HG03521 (cell line): ENCODE results near the gene TBC1D9B.

ENCODE experiments used
- ATAC-seq: cut with Tn5 transposase; IDR thresholded peaks from one replicate; pipeline ENCODE4 v1.9.1; 2021; ENCODE audit warnings: mild to moderate bottlenecking, moderate library complexity; ENCODE audit not compliant: unreplicated experiment

The TBC1D9B gene

GRCh38 chr5:179907556-179908324, at the start of gene TBC1D9B:
TSS of gene TBC1D9B (minus strand) at chr5:179907897. CDS start at chr5:179907821, 76 bp downstream.
- peak; percentile 93 for ATAC-seq

- no peak for ATAC-seq
These were observed 47.9 kb upstream of the TBC1D9B start for GRCh38 chr5:179955630-179956029.

DNA sequence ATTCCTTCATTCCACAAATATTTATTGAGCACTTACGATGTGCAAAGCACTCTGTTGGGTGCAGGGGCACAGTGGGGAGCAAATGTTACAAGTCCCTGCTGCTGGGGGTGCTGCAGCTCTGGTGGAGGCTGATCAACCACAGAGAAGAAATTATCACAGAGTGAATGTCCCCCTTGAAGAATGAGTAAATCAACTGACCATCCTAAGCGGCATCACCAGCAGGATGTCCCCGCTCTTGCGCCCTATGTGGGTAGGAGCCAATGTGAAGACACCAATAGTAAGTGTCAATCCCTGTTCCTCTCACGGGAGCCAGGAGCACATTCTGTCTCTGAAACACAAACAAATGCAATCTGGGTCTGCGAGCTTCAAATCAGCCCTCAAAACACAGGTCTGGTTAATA, 47.4 kb upstream of the TBC1D9B start:
- no peak for ATAC-seq

GRCh38 chr5:179954434-179954833, 46.7 kb upstream of the TBC1D9B start:
- ATAC-seq = no peak

GRCh38 chr5:179953987-179954386, 46.3 kb upstream of the TBC1D9B start:
- ATAC-seq = no peak

- no peak for ATAC-seq
These were observed 29.4 kb upstream of the TBC1D9B start for GRCh38 chr5:179936976-179937681.

- no peak for ATAC-seq
These were observed 23.2 kb upstream of the TBC1D9B start for GRCh38 chr5:179930788-179931473.

DNA sequence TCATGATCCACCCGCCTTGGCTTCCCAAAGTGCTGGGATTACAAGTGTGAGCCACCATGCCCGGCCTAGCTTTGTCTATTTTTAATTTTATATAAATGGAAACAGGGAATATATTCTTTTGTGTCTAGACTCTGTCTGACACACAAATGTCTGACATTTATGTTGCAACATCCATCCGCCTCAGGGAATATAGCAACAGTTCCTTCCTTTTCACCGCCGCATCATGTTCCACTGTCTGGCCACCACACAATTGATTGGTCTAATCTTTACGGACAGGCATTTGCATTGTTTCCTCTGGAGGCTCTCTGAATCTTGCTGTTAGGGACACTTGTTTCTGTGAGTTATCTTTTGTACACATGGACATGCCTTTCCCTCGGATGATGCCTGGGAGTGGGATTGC, 20.1 kb upstream of the TBC1D9B start:
- no peak for ATAC-seq

DNA sequence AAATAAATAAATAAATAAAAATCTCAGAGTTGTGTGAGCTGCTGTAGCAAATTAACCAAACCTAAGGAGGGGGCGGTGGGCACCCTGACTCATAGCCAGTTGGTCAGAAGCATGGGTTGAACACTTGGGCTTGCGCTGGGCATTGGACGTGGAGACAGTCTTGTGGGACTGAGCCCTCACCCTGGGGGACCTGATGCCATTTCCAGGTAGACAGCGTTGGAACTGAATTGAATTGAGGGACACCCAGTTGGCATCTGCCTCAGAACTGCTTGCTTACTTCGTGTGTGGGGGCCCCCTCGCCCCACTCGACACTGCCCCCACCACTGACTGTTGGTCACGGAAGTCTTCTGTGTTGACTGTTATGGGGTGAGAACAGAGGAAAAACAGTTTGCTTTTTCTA, 19.0 kb upstream of the TBC1D9B start:
- ATAC-seq = no peak

- no peak for ATAC-seq
These were observed 15.7 kb upstream of the TBC1D9B start for GRCh38 chr5:179923436-179923835.

GRCh38 chr5:179920175-179920574, 12.5 kb upstream of the TBC1D9B start:
- ATAC-seq = no peak

- no peak for ATAC-seq
These were observed 11.9 kb upstream of the TBC1D9B start for GRCh38 chr5:179919487-179920060.

GRCh38 chr5:179918742-179919486, 11.2 kb upstream of the TBC1D9B start:
- no peak for ATAC-seq

DNA sequence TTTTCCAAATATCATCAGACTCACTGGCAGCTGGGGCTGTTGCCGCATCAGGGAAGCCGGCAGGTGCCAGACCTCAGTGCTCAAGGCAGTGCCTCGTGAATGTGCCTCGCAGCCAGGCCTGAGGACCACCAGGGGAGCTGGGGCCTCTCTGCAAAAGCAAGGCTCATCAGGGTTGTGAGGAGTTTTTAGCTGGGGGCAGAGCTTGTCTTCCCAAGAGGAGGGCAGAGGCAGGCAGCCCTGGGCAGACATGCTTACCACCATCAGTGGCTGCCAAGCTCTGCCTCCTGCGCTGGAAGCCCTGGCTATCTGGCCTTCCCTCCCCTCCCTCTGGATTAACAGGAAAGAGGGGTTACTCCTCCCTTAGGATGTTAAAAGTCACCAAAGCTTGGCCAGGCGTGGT, 8.8 kb upstream of the TBC1D9B start:
- no peak for ATAC-seq

GRCh38 chr5:179915406-179915935, 7.8 kb upstream of the TBC1D9B start:
- ATAC-seq = no peak

GRCh38 chr5:179914032-179914755, 6.5 kb upstream of the TBC1D9B start:
- ATAC-seq = no peak

DNA sequence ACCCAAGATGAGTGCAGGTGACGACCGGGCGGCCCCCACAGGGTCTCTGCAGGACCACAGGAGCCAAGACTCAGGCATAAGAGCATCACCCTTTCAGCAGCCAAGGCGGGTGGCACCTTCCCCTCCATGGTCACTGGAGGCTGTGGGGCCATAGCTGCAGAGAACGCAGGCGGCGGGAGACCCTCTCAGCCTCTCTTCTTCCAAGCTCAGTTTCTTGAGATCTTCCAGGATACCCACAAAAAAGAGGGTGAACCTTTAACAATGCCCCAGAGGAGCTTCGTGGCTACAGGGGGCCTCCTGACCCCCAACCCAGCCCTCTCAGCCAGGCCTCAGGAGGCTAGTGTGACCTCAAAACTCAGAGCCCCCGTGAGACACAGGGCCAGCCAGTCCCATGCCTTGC, 5.8 kb upstream of the TBC1D9B start:
- no peak for ATAC-seq

DNA sequence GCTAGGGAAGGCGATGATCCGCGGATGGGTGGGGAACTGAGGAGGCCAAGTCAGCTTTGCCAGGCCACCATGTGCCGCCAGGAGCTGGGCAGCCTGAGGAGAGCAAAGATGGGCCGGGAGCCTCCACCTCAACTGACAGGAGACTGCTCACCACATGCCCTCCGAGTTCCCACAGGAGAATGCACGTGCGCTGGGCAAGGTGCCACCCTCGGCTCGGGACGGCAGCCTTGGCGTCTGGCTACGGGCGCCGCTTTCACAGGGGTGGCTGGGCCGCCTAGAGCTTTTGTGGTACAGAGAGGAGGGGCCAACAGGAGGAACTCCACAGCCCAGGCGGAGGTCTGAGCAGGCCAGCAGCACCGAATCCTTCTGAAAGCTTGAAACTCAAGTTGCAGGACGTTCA, 5.3 kb upstream of the TBC1D9B start:
- ATAC-seq = no peak

DNA sequence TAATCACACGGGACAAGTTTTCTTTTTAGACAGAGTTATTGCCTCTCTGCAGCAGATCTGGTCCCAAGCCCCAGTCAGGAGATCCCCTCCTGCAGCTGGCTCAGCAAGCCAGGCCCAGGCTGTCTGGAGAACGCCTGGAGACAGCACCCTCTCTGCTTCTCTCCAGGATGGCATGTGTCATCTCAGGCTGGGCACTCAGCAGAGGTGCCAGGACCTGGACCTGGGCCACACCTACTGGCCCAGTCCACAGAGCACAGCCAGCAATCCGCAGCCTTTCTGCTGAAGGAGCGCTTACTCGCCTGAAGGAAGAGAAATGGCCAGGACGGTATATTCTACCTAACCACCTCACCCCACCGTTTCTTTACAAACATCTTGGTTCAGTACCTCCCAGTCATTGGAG, 4.7 kb upstream of the TBC1D9B start:
- ATAC-seq = no peak

DNA sequence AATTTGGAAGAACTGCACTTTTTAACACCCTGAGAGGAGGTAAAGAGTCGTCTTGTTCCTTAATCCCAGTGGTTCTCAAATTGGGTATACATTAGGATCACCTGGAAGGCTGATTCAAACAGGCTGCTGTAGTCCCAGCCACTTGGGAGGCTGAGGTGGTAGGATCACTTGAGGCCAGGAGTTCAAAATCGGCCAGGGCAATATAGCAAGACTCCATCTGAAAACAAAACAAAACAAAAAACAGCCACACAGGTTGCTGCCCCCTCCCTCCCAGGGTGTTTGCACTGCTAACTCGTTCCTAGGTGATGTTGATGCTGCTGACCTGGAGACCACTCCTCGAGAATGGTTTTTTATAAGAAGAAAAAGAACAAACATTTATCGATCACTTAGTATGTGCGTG, 1.5 kb upstream of the TBC1D9B start:
- ATAC-seq = no peak
